Natural killer cell (primary cell): Measurements from ENCODE around the gene SETX. TPM values are rescaled to one million over a fixed set of nuclear protein-coding genes. Genes with fewer than 3 reads are reported as not detected.

Experiments used
- ATAC-seq, 3 donors: fragments of 150-1000 bp in 2 of 3; fragments of 200-7000 bp in 1 of 3; cut with Tn5 transposase; 1 replicate in 1 of 3; 2 replicates in 2 of 3; pipeline ENCODE4 v1.10.0; 2021; ENCODE audit warnings: mild to moderate bottlenecking in 2 of 3, moderate library complexity in 2 of 3
- DNase-seq, 2 donors: peaks; one replicate each; pipeline versions ENCODE4 v3.0.0 to v3.0.0-alpha.2; 2013 to 2021; ENCODE audit warnings: mixed read lengths in 1 of 2
- H3K27ac ChIP-seq: one replicate; pipeline ENCODE4 v1.5.1; 2013; ENCODE audit warnings: mild to moderate bottlenecking, low read length
- H3K27me3 ChIP-seq: one replicate; pipeline ENCODE4 v1.6.1; 2013; ENCODE audit warnings: low read length; ENCODE audit not compliant: control insufficient read depth, insufficient read depth
- H3K36me3 ChIP-seq: one replicate; pipeline ENCODE4 v1.6.1; 2013; ENCODE audit warnings: low read length; ENCODE audit not compliant: control insufficient read depth, insufficient read depth
- H3K4me1 ChIP-seq: one replicate; pipeline ENCODE4 v1.6.1; 2013; ENCODE audit warnings: low read length; ENCODE audit not compliant: control insufficient read depth, insufficient read depth
- H3K4me3 ChIP-seq: one replicate; pipeline ENCODE4 v1.5.1; 2013; ENCODE audit warnings: low read length
- H3K9me3 ChIP-seq: one replicate; pipeline ENCODE4 v1.6.1; 2013; ENCODE audit warnings: low read length; ENCODE audit not compliant: control insufficient read depth, insufficient read depth
- H3K27ac Mint-ChIP-seq, 2 donors: one replicate each; pipeline ENCODE4 v1.8.0; 2022; ENCODE audit warnings: mild to moderate bottlenecking in 2 of 2, mixed read lengths in 2 of 2, moderate library complexity in 1 of 2
- H3K27me3 Mint-ChIP-seq, 2 donors: one replicate each; pipeline ENCODE4 v1.8.0; 2022; ENCODE audit warnings: low read depth in 2 of 2, mixed read lengths in 2 of 2
- H3K36me3 Mint-ChIP-seq: one replicate; pipeline ENCODE4 v1.8.0; 2022; ENCODE audit warnings: mixed read lengths
- H3K4me1 Mint-ChIP-seq, 2 donors: one replicate each; pipeline ENCODE4 v1.8.0; 2022; ENCODE audit warnings: mixed read lengths in 2 of 2
- H3K4me3 Mint-ChIP-seq: one replicate; pipeline ENCODE4 v1.8.0; 2022; ENCODE audit warnings: mild to moderate bottlenecking, moderate library complexity, mixed read lengths
- H3K9me3 Mint-ChIP-seq, 2 donors: one replicate each; pipeline ENCODE4 v1.8.0; 2022; ENCODE audit warnings: mixed read lengths in 2 of 2
- CTCF ChIP-seq: fragments of 200-600 bp; IDR thresholded peaks from one replicate; pipeline ENCODE4 v1.8.0; 2022; ENCODE audit warnings: antibody characterized with exemption
- WGBS: methylation state at CpG from one replicate; pipeline ENCODE4 v1.1.7; 2013; ENCODE audit warnings: missing lambda C conversion rate; ENCODE audit not compliant: insufficient coverage; 5-methylcytosine and 5-hydroxymethylcytosine counted together
- intact Hi-C: fragments of 100-400 bp; cut with micrococcal nuclease; formaldehyde crosslinking; loops from one replicate; pipeline ENCODE4 v1.14.2; 2022
- total RNA-seq, 4 donors: library from RNA; stranded (reverse); fragments of 120-200 nt in 1 of 4; gene quantifications; one replicate each; pipeline versions ENCODE4 v1.2.3 to v1.2.4, GENCODE V29; 2013 to 2022

Gene SETX
- total RNA-seq, 3 donors from 2014 or later (not counting 1 experiment from before 2014, with no cell fraction given) = 85.3 to 109 (median 97.7) TPM

- ATAC-seq (peak; percentile 52 to 67 (median 57)), DNase-seq (no peak)
- peaks cover 19% of the 10 kb centered on the region for H3K4me1 ChIP-seq
- no peaks in the 10 kb centered on the region for H3K27me3 ChIP-seq
- Mint-ChIP-seq H3K9me3 (no peaks in the 10 kb centered on the region), H3K4me3 (peak overlapping the region; percentile 71), H3K27ac (peak overlapping the region; percentile 61 to 89), H3K36me3 (no peaks in the 10 kb centered on the region), H3K4me1 (peaks cover 10 to 15% of the 10 kb centered on the region in 2 donors), H3K27me3 (no peaks in the 10 kb centered on the region)
- no peak overlapping the region for H3K4me3 ChIP-seq
- H3K27ac ChIP-seq = peak overlapping the region; percentile 38
- no peaks in the 10 kb centered on the region for H3K9me3 ChIP-seq
- intact Hi-C loops = no loop called here
- peaks cover 20% of the 10 kb centered on the region for H3K36me3 ChIP-seq
- no peak for TF ChIP-seq CTCF
- 57% methylated on average over 14 of the region's 14 CpGs for WGBS
These were observed 17.6 kb upstream of the SETX start for GRCh38 chr9:132372177-132373095.

- TF ChIP-seq CTCF = no peak
- Mint-ChIP-seq H3K9me3 (no peaks in the 10 kb centered on the region), H3K27me3 (no peaks in the 10 kb centered on the region), H3K4me1 (peaks cover 10 to 15% of the 10 kb centered on the region in 2 donors), H3K36me3 (no peaks in the 10 kb centered on the region), H3K27ac (peak overlapping the region in 1 of 2 donors; percentile 29), H3K4me3 (no peak overlapping the region)
- intact Hi-C loops = no loop called here
- WGBS = no CpG with 5 or more reads among the region's 4 CpGs
- Histone ChIP-seq H3K9me3 (no peaks in the 10 kb centered on the region), H3K4me3 (no peak overlapping the region), H3K27me3 (no peaks in the 10 kb centered on the region), H3K36me3 (peaks cover 7% of the 10 kb centered on the region), H3K4me1 (peaks cover 19% of the 10 kb centered on the region), H3K27ac (no peak overlapping the region)
- ATAC-seq = no peak
- DNase-seq = no peak
These were observed 15.8 kb upstream of the SETX start for GRCh38 chr9:132370592-132370991.

DNA sequence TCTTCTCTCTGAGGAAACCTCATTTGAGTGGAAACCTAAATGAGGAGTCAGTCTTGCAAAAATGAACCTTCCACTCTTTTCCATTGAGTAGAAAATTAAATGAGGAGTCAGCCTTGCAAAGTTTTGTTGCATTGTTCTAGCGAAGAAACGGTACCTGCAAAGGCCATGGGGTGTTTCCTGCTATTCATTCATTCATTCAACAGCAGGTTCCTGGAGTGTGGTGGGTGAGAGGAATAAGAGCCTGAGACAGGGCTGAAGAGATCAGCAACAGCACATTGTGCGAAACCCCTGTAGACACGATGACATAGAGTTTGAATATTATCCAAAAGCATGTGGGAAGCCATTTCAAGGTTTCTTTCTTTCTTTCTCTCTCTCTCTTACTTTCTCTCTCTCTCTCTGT lies 14.6 kb upstream of the SETX start:
- 93% methylated on average over 3 of the region's 4 CpGs for WGBS
- Mint-ChIP-seq H3K4me1 (peaks cover 10 to 15% of the 10 kb centered on the region in 2 donors), H3K36me3 (no peaks in the 10 kb centered on the region), H3K4me3 (no peak overlapping the region), H3K27me3 (no peaks in the 10 kb centered on the region), H3K9me3 (no peaks in the 10 kb centered on the region), H3K27ac (no peak overlapping the region)
- Histone ChIP-seq H3K27me3 (no peaks in the 10 kb centered on the region), H3K27ac (no peak overlapping the region), H3K36me3 (no peaks in the 10 kb centered on the region), H3K4me1 (peaks cover 19% of the 10 kb centered on the region), H3K9me3 (no peaks in the 10 kb centered on the region), H3K4me3 (no peak overlapping the region)
- intact Hi-C loops = no loop called here
- DNase-seq (no peak), ATAC-seq (no peak)
- no peak for TF ChIP-seq CTCF
